Stimulated activated memory B cell treated with anti-CD40 and anti-IgM and Interleukin-4, amounts not matched to agents 10 μg/mL and 1 μg/mL and 100 μg/mL, for 72 hours (primary cell): ENCODE measurements around the gene TCTN1.

Source experiments
- ATAC-seq: fragments of 150-1000 bp; cut with Tn5 transposase; 2 replicates; pipeline ENCODE4 v1.10.0; 2021
- H3K27ac Mint-ChIP-seq: one replicate; pipeline ENCODE4 v1.8.0; 2022; ENCODE audit warnings: mild to moderate bottlenecking, mixed read lengths
- H3K27me3 Mint-ChIP-seq: one replicate; pipeline ENCODE4 v1.8.0; 2022; ENCODE audit warnings: mixed read lengths
- H3K36me3 Mint-ChIP-seq: one replicate; pipeline ENCODE4 v1.8.0; 2022; ENCODE audit warnings: mixed read lengths
- H3K4me1 Mint-ChIP-seq: one replicate; pipeline ENCODE4 v1.8.0; 2022; ENCODE audit warnings: mixed read lengths
- H3K4me3 Mint-ChIP-seq: one replicate; pipeline ENCODE4 v1.8.0; 2022; ENCODE audit warnings: mild to moderate bottlenecking, moderate library complexity, mixed read lengths
- H3K9me3 Mint-ChIP-seq: one replicate; pipeline ENCODE4 v1.8.0; 2022; ENCODE audit warnings: mixed read lengths

TCTN1 gene

DNA sequence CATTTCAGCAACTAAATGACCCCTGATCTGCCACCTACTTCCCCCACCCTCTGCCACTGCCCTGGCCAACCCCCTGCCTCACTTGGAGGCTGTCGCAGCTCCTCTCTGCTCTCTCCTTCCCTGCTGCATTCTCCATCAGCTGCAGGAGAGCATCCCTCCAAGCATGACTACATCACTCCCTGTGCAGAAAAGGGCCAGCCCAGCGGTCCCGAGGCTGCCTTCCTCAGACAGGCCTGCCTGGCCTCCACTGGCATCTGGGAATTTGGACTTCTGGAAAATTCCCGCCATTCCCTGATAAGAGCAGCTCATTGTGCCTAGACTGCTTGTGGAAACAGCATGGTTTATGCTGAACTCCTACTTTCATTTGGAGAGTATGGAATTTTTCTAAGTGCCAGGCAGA lies 62.2 kb downstream of the TCTN1 start:
- H3K4me3 Mint-ChIP-seq: peak overlapping the region; percentile 28
- peaks cover 88% of the 10 kb centered on the region for H3K4me1 Mint-ChIP-seq
- ATAC-seq: no peak
- no peaks in the 10 kb centered on the region for H3K27me3 Mint-ChIP-seq
- H3K27ac Mint-ChIP-seq: peak overlapping the region; percentile 80
- H3K36me3 Mint-ChIP-seq: peaks cover 60% of the 10 kb centered on the region
- H3K9me3 Mint-ChIP-seq: peaks cover 2% of the 10 kb centered on the region

DNA sequence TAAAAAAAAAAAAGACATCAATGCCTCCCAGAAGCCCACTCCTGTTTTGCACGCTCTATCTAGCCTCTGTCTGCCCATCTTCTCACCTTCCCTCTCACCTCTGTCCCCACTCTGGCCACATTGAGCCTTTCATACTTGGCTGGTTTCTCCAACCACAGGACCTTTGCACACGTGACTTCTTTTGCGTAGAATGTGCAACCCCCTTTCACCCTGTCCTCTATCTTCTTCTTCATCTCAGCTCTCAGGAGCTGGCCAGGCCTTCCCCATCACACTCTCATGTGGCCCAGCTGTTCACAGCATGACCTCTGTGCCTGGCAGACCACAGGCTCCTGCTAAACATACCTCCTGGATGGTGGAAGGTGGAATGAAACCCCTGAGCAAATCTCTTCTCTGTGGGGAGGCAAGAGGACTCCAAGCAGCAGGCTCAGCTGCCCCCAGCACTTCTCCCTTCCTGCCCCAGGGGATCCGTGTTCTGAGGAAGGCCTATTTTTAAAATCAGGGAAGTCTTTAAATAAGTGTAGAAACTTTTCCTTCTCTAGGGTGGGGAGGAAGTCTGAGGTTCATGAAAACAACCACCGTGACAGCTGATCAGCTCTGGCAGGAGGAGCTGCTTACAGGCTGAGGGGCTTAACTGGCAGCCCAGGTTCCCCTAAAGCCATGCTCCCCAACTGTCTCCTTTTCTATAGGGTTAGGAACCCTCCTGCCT lies 63.4 kb downstream of the TCTN1 start:
- H3K36me3 Mint-ChIP-seq: peaks cover 57% of the 10 kb centered on the region
- H3K27ac Mint-ChIP-seq: peak overlapping the region; percentile 80
- H3K27me3 Mint-ChIP-seq: no peaks in the 10 kb centered on the region
- H3K9me3 Mint-ChIP-seq: peaks cover 2% of the 10 kb centered on the region
- peak overlapping the region; percentile 69 for H3K4me3 Mint-ChIP-seq
- ATAC-seq: peak; percentile 90
- H3K4me1 Mint-ChIP-seq: peaks cover 85% of the 10 kb centered on the region

DNA sequence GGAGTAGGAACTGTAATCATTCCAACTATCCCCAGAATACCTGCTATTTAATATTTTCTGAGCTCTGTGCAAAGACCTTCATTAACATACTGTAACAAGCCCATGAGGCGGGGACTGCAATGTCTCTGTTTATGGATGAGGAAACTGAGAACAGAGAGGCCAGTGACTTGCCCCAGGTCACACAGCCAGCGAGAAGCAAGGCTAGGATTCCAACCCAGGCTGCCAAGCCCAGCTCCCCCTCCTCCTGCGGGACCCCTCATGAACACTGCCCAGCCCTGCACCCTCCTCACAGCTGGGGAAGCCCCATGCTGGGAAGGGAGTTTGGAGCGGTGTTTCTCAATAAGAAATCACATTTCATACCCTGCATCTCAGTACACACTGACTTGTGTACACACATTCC lies 64.1 kb downstream of the TCTN1 start:
- ATAC-seq: peak; percentile 47
- peaks cover 54% of the 10 kb centered on the region for H3K36me3 Mint-ChIP-seq
- peak overlapping the region; percentile 80 for H3K27ac Mint-ChIP-seq
- H3K4me3 Mint-ChIP-seq: peak overlapping the region; percentile 69
- peaks cover 78% of the 10 kb centered on the region for H3K4me1 Mint-ChIP-seq
- H3K9me3 Mint-ChIP-seq: peaks cover 2% of the 10 kb centered on the region
- H3K27me3 Mint-ChIP-seq: no peaks in the 10 kb centered on the region

DNA sequence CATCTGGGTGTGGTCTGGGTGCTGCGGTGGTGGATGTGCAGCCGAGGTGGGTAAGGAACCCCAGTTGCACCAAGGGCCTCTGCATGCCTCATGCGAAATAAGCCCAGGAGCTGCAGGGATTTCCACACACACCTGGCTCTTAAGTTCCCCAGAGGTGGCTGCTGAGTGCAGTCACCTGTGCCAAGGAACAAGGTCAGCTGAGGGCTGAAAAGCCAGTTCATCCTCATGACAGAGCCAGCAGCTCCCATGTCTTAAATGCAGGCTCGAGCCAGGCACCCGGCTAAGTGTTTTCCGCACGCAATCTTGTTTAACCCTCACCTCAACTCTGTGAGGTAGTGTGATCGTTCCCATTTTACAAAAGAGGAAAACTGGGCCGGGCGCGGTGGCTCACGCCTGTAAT lies 65.3 kb downstream of the TCTN1 start:
- Mint-ChIP-seq H3K4me3 (no peak overlapping the region), H3K9me3 (peaks cover 2% of the 10 kb centered on the region), H3K27ac (peak overlapping the region; percentile 80), H3K36me3 (peaks cover 53% of the 10 kb centered on the region), H3K4me1 (peaks cover 79% of the 10 kb centered on the region), H3K27me3 (no peaks in the 10 kb centered on the region)
- ATAC-seq: no peak

DNA sequence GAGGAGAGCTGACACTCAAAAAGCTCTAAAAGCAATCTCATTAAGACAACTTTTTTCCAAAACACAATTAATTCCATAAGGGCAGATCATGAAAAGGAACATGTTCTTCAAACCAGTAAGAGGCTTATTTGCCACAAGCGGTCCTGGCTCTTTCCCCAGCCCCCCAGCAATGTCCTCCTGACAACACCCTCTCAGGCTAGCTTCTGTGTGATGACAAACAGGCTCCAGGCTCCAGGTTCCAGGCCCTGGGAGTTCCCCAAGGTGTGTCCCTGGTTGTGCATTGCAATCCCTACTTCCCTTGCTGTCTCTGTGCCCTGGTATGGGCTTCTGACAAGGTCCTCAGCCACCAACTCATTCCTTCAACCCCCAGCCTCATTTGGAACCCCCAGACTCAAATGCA lies 66.1 kb downstream of the TCTN1 start:
- Mint-ChIP-seq H3K4me3 (no peak overlapping the region), H3K27ac (peak overlapping the region; percentile 80), H3K9me3 (no peaks in the 10 kb centered on the region), H3K27me3 (no peaks in the 10 kb centered on the region), H3K4me1 (peaks cover 79% of the 10 kb centered on the region), H3K36me3 (peaks cover 53% of the 10 kb centered on the region)
- ATAC-seq: no peak

DNA sequence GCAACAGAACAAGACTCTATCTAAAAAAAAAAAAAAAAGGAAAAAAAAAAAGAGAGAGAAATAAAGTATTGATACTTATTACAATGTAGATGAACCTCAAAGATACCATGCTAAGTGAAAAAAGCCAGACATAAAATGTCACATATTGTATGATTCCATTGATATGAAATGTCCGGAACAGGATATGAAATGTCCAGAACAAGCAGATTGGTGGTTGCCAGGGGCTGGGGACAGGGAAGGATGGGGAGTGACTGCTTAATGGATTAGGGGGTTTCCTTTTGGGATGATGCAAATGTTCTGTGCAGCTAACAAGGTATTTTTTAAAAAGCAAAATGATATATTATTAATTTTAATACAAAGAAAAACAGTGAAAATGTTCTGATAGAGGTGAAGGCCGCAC lies 70.0 kb downstream of the TCTN1 start:
- Mint-ChIP-seq H3K9me3 (no peaks in the 10 kb centered on the region), H3K27me3 (no peaks in the 10 kb centered on the region), H3K4me1 (peaks cover 72% of the 10 kb centered on the region), H3K27ac (peak overlapping the region; percentile 81), H3K36me3 (peaks cover 70% of the 10 kb centered on the region), H3K4me3 (peak overlapping the region; percentile 59)
- no peak for ATAC-seq

DNA sequence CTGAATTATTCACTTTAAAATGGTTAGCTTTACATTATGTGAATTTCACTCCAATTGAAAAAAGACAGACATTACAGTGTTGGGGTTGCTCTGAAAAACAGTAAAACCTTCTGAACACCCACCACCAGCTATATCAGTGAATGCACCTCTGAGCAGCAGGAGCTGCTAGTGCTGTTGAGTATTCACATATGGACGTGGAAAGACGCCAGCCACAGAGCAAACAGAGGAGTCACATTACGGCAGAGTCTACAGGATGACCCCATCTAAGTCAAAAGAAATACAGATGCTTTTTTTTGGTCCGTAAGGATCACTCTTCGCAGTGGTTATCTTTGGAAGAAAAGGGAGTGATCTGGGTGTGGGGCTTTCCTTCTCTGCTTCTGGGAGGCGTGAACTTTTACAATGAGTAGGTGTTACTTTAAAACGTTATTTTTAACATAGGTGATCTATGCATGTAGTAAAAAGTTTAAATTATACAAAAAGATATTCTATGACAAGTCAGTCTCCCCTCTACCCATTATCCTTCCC lies 70.4 kb downstream of the TCTN1 start:
- Mint-ChIP-seq H3K4me1 (peaks cover 67% of the 10 kb centered on the region), H3K36me3 (peaks cover 70% of the 10 kb centered on the region), H3K9me3 (no peaks in the 10 kb centered on the region), H3K27me3 (no peaks in the 10 kb centered on the region), H3K4me3 (peak overlapping the region; percentile 94), H3K27ac (peak overlapping the region; percentile 81)
- ATAC-seq: no peak

DNA sequence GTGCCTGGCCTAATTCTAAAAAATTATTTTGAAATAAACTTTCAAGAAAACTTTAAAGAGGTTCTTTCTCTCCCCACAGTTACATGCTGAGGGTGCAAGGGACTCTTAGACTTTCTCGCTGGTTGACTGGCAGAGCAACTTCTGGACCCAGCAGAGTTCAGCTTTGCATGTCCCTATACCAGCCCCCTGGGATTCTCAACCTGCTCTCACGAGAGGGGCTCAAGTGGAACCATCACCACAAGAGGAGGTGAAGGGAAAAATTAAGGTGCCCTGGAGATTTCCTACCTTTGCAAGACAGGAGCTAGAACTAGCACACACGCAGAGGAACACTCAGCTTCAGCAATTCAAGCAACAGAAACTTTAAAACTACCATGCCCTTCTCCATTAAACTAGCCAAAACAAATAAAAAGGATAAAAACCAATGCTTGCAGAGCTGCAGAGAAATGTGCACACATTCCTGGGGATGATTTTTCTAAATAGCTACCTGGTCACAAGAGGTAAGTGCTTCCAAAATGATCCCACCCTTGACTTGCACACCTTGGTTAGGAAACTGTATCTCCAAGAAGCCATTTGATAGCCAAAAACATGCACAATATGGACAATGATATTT lies 72.5 kb downstream of the TCTN1 start:
- ATAC-seq: no peak
- peak overlapping the region; percentile 94 for H3K4me3 Mint-ChIP-seq
- peaks cover 69% of the 10 kb centered on the region for H3K4me1 Mint-ChIP-seq
- H3K27ac Mint-ChIP-seq: peak overlapping the region; percentile 81
- H3K36me3 Mint-ChIP-seq: peaks cover 60% of the 10 kb centered on the region
- H3K9me3 Mint-ChIP-seq: no peaks in the 10 kb centered on the region
- H3K27me3 Mint-ChIP-seq: no peaks in the 10 kb centered on the region

DNA sequence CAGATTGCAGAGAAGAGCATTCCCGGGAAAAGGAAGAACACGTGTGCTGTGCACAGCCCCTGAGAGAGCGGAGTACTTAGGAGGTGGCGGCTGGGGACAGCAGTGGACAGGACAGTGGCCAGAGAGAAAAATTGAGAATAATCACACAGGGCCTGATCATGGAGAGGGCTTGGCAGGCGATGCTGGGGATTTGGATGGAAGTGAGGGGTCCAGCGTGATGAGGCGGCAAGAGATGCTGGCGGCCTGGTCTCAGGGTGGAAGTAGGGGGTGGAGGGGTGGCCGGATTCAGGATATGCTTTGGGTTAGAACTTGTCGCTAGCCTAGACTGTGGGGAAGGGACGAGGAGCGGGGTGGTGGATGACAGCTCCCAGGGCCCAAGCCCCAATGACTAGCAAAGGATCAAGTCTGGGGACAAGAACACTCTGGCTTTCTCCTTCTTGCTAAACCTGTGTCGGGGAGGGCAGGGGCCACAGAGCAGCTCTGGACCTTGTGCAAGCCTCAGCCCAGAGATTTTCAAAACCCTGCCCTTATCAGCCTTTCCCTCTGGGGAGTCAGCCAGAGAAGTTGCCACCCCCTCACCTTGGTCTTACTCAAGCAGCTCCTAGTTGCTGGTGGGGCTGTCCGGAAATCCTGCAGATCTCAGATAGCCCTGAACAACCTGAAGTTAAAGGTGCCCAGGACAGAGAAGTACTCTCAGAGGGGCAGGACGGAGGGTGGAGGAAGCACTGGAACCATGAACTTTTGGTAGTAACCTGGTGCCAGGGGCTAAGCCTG lies 73.7 kb downstream of the TCTN1 start:
- H3K4me3 Mint-ChIP-seq: peak overlapping the region; percentile 94
- H3K27ac Mint-ChIP-seq: peak overlapping the region; percentile 81
- H3K4me1 Mint-ChIP-seq: peaks cover 71% of the 10 kb centered on the region
- ATAC-seq: peak; percentile 62
- H3K36me3 Mint-ChIP-seq: peaks cover 51% of the 10 kb centered on the region
- H3K9me3 Mint-ChIP-seq: no peaks in the 10 kb centered on the region
- no peaks in the 10 kb centered on the region for H3K27me3 Mint-ChIP-seq

DNA sequence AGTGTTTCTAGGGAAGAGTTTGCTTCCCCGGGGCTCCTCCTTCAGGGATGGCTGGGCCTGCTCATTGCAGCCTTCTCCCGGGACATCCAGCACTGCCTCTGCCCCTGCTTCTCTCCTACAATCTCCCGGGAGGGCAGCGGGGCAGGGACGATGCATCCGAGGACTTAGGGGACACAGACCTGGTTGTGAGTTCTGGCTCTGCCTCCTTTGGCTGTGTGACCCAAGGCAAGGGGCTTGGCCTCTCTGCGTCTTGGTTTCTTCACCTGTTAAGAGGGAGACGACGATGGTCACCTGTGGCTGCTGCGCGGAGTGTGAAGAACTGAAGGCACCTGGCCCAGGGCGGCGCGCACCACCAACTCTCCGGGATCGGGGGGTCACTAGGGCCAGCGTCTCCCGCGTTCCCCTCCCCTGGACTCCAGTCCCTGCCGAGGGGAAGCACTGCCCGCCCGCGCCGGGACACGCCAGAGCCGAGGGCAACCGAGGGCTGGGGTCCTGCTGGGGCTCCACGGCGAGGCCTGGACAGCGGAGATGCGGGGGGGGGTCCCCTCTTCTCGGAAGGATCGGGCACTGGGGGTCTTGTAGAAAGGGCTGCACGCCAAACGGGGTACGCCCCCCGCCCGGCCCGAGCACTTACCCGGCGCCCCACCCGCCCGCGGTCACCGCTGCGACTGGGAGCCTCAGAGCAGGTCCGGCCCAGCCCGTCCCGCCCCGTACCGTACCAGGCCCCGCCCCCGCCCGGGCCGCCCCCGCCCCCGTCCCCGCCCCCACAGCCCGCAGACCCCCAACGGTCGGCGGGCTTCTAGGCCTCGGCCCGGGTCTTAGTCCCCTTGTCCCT lies 74.7 kb downstream of the TCTN1 start, which contains the start of gene HVCN1:
TSS of gene HVCN1 (minus strand) at position 670 of the 835 bp plus-strand sequence. CDS start 5,870 bp downstream, outside the sequence.
- peak within 1 kb of the TSS; percentile 94 for H3K4me3 Mint-ChIP-seq
- peaks cover 72% of the 10 kb centered on the region for H3K4me1 Mint-ChIP-seq
- peak; percentile 81 for ATAC-seq
- no peaks in the 10 kb centered on the region for H3K27me3 Mint-ChIP-seq
- no peaks in the 10 kb centered on the region for H3K9me3 Mint-ChIP-seq
- peaks cover 48% of the 10 kb centered on the region for H3K36me3 Mint-ChIP-seq
- H3K27ac Mint-ChIP-seq: peak within 1 kb of the TSS; percentile 81

DNA sequence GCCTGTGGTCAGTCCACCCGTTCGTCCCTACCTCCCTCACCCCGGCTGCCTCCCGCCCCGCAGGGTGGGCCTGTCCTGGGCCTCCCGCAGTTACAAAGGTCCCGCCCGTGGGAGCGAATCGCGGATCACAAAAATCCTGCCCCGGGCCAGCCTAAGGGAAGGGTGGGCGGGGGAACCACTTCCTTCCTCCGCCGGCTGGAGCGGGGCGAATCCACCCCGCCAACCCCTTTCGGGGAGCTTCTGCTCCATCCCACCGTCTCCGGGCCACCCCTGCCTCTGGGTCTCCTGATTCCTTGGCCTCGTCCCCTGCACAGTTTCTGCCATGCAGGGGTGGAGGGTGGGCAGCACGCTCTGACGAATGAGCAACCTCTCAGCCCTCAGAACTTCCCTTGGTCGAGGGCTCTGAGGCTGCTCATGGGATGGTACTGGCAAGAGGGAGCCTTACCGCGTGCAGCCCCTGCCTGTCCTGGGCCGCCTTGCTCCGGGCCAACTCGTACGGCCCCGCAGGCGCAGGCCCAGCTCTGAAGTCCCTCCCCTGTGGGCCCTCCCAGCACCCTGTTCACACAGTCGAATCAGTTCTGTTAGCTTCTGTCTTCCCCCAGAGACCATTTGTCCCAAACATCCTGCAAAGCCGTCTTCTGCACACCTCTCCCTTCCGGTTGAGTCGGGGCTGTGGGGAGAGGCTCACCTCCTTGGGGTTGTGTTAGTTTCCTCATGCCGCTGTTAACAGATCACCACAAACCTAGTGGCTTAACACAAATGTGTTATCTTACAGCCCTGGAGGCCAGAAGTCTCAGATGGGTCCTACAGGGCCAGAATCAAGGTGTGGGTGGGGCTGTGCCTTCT lies 75.6 kb downstream of the TCTN1 start:
- Mint-ChIP-seq H3K9me3 (no peaks in the 10 kb centered on the region), H3K27ac (peak overlapping the region; percentile 81), H3K27me3 (no peaks in the 10 kb centered on the region), H3K36me3 (peaks cover 39% of the 10 kb centered on the region), H3K4me1 (peaks cover 72% of the 10 kb centered on the region), H3K4me3 (peak overlapping the region; percentile 89)
- ATAC-seq: peak; percentile 88

DNA sequence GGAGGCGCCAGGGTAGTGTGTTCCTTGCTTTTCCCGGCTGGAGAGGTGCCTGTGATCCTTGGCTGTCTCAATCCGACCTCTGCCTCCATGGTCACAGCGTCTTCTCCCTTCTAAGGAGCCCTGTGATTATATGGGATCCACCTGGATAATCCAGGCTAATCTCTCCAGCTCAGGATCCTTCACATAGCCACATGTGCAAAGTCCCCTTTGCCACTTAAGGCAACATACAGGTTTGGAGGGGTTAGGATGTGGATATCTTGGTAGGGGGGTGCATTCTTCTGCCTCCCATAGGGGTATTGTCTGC lies 76.2 kb downstream of the TCTN1 start:
- Mint-ChIP-seq H3K36me3 (peaks cover 34% of the 10 kb centered on the region), H3K4me1 (peaks cover 71% of the 10 kb centered on the region), H3K9me3 (no peaks in the 10 kb centered on the region), H3K27ac (peak overlapping the region; percentile 81), H3K4me3 (peak overlapping the region; percentile 89), H3K27me3 (no peaks in the 10 kb centered on the region)
- no peak for ATAC-seq

DNA sequence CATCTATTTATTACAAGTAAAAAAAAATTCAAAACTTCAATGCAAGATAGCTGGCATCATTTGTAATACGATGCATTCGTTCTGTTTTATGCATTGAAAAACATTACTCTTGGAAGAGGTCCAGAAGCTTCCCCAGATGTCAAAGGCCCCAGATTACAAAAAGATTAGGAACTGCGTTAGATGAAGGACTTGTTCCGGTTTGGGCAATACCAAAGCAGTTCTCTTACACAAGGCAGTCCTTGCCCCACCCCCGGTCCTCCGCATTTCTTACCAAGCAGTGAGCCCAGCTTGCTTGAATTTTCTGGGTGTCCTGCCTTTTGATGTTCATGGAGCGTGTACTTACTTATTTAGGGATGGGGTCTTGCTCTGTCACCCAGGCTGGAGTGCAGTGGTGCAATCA lies 79.8 kb downstream of the TCTN1 start:
- Mint-ChIP-seq H3K9me3 (peaks cover 3% of the 10 kb centered on the region), H3K27me3 (no peaks in the 10 kb centered on the region), H3K4me1 (peaks cover 75% of the 10 kb centered on the region), H3K27ac (peak overlapping the region; percentile 53), H3K4me3 (no peak overlapping the region), H3K36me3 (no peaks in the 10 kb centered on the region)
- no peak for ATAC-seq

DNA sequence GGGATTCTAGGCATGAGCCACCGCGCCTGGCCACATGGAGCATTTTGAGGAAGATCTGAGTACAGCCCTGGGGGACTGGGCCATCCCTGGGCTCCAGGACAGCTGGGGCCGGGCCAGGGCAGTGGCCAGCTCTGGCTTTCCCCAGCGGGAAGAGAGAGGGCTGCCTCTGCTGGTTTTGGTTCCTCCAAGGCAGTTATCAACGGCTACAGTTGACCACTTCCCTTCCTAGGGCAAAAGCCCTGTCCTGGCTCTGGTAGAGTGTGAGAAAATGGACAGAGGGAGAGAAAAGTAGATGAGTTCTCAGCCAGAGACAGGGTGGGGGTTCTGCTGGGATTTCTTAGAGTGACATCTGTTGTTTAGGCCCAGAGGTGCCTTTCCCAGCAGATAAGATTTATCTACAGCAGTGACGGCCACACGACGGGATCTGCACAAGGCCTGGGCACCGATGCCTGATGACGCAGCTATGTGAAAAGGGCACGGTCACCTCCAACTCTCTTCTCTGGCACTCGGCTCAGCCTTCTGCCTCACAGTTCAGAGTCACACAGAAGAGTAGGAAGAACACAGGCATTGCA lies 80.5 kb downstream of the TCTN1 start:
- peaks cover 3% of the 10 kb centered on the region for H3K9me3 Mint-ChIP-seq
- peaks cover 75% of the 10 kb centered on the region for H3K4me1 Mint-ChIP-seq
- ATAC-seq: no peak
- peak overlapping the region; percentile 53 for H3K27ac Mint-ChIP-seq
- H3K4me3 Mint-ChIP-seq: no peak overlapping the region
- H3K27me3 Mint-ChIP-seq: no peaks in the 10 kb centered on the region
- H3K36me3 Mint-ChIP-seq: no peaks in the 10 kb centered on the region
